ENCODE data around the gene PHF20.

- TF ChIP-seq CTCF (IDR thresholded peaks at IDR 0.05; ENCODE audit: insufficient read depth, low read length) (no peak), REST (IDR thresholded peaks at IDR 0.05; ENCODE audit: insufficient replicate concordance, low read depth) (no peak), GABPA (IDR thresholded peaks at IDR 0.05; ENCODE audit: low read depth) (no peak)
Observed at GRCh38 chr20:35742741-35743523, 28.9 kb upstream of the PHF20 start.

Measured in HL-60 (cell line).